Measurements from ENCODE around the gene CPSF6.

CPSF6 gene

GRCh38 chr12:69214169-69214568 lies 25.2 kb upstream of the CPSF6 start:
- H3K36me3 ChIP-seq (ENCODE audit: insufficient read depth, insufficient read length, low read length) = no peaks in the 10 kb centered on the region
- no peaks in the 10 kb centered on the region for H3K9me3 ChIP-seq (ENCODE audit: insufficient read depth, low read length)
- DNase-seq (ENCODE audit: low read depth, low spot score) = no peak
- no peak overlapping the region for H3K4me3 ChIP-seq (ENCODE audit: insufficient read length, low read depth)
- H3K4me1 ChIP-seq (ENCODE audit: insufficient read depth, insufficient read length) = no peaks in the 10 kb centered on the region
- TF ChIP-seq SUZ12 (IDR thresholded peaks at IDR 0.05; ENCODE audit: extremely low read depth, insufficient read depth, insufficient read length) (no peak), ZNF274 (IDR thresholded peaks at IDR 0.05; ENCODE audit: low read depth, low read length) (no peak), YY1 (IDR thresholded peaks at IDR 0.05; ENCODE audit: insufficient read depth, insufficient read length) (no peak)
- H3K9ac ChIP-seq (ENCODE audit: insufficient read length, low read depth) = no peak overlapping the region
- no peaks in the 10 kb centered on the region for H3K27me3 ChIP-seq (ENCODE audit: insufficient read depth, insufficient read length)

GRCh38 chr12:69225251-69225910 lies 14.0 kb upstream of the CPSF6 start:
- no peaks in the 10 kb centered on the region for H3K9me3 ChIP-seq (ENCODE audit: insufficient read depth, low read length)
- no peak overlapping the region for H3K4me3 ChIP-seq (ENCODE audit: insufficient read length, low read depth)
- no peak overlapping the region for H3K9ac ChIP-seq (ENCODE audit: insufficient read length, low read depth)
- DNase-seq (ENCODE audit: low read depth, low spot score) = no peak
- no peaks in the 10 kb centered on the region for H3K27me3 ChIP-seq (ENCODE audit: insufficient read depth, insufficient read length)
- TF ChIP-seq YY1 (IDR thresholded peaks at IDR 0.05; ENCODE audit: insufficient read depth, insufficient read length) (no peak), SUZ12 (IDR thresholded peaks at IDR 0.05; ENCODE audit: extremely low read depth, insufficient read depth, insufficient read length) (no peak), ZNF274 (IDR thresholded peaks at IDR 0.05; ENCODE audit: low read depth, low read length) (no peak)
- no peaks in the 10 kb centered on the region for H3K4me1 ChIP-seq (ENCODE audit: insufficient read depth, insufficient read length)
- H3K36me3 ChIP-seq (ENCODE audit: insufficient read depth, insufficient read length, low read length) = no peaks in the 10 kb centered on the region

- no peak overlapping the region for H3K9ac ChIP-seq (ENCODE audit: insufficient read length, low read depth)
- no peaks in the 10 kb centered on the region for H3K36me3 ChIP-seq (ENCODE audit: insufficient read depth, insufficient read length, low read length)
- no peaks in the 10 kb centered on the region for H3K27me3 ChIP-seq (ENCODE audit: insufficient read depth, insufficient read length)
- no peak overlapping the region for H3K4me3 ChIP-seq (ENCODE audit: insufficient read length, low read depth)
- TF ChIP-seq YY1 (IDR thresholded peaks at IDR 0.05; ENCODE audit: insufficient read depth, insufficient read length) (no peak), ZNF274 (IDR thresholded peaks at IDR 0.05; ENCODE audit: low read depth, low read length) (no peak), SUZ12 (IDR thresholded peaks at IDR 0.05; ENCODE audit: extremely low read depth, insufficient read depth, insufficient read length) (no peak)
- DNase-seq (ENCODE audit: low read depth, low spot score) = no peak
- no peaks in the 10 kb centered on the region for H3K4me1 ChIP-seq (ENCODE audit: insufficient read depth, insufficient read length)
- peaks cover 28% of the 10 kb centered on the region for H3K9me3 ChIP-seq (ENCODE audit: insufficient read depth, low read length)
Observed at GRCh38 chr12:69231479-69231878, 7.9 kb upstream of the CPSF6 start.

- Histone ChIP-seq H3K4me3 (ENCODE audit: insufficient read length, low read depth) (peak overlapping the region; percentile 36), H3K9ac (ENCODE audit: insufficient read length, low read depth) (peak overlapping the region; percentile 45), H3K36me3 (ENCODE audit: insufficient read depth, insufficient read length, low read length) (peaks cover 13% of the 10 kb centered on the region), H3K9me3 (ENCODE audit: insufficient read depth, low read length) (no peaks in the 10 kb centered on the region), H3K27me3 (ENCODE audit: insufficient read depth, insufficient read length) (no peaks in the 10 kb centered on the region), H3K4me1 (ENCODE audit: insufficient read depth, insufficient read length) (no peaks in the 10 kb centered on the region)
- no peak for DNase-seq (ENCODE audit: low read depth, low spot score)
- TF ChIP-seq YY1 (IDR thresholded peaks at IDR 0.05; ENCODE audit: insufficient read depth, insufficient read length) (no peak), SUZ12 (IDR thresholded peaks at IDR 0.05; ENCODE audit: extremely low read depth, insufficient read depth, insufficient read length) (no peak), ZNF274 (IDR thresholded peaks at IDR 0.05; ENCODE audit: low read depth, low read length) (no peak)
Observed at GRCh38 chr12:69238589-69239351, 599 bp upstream of the CPSF6 start.

GRCh38 chr12:69239922-69240630 lies 707 bp downstream of the CPSF6 start:
- Histone ChIP-seq H3K9me3 (ENCODE audit: insufficient read depth, low read length) (no peaks in the 10 kb centered on the region), H3K36me3 (ENCODE audit: insufficient read depth, insufficient read length, low read length) (peaks cover 19% of the 10 kb centered on the region), H3K9ac (ENCODE audit: insufficient read length, low read depth) (peak overlapping the region; percentile 95), H3K4me1 (ENCODE audit: insufficient read depth, insufficient read length) (no peaks in the 10 kb centered on the region), H3K27me3 (ENCODE audit: insufficient read depth, insufficient read length) (no peaks in the 10 kb centered on the region), H3K4me3 (ENCODE audit: insufficient read length, low read depth) (peak overlapping the region; percentile 84)
- DNase-seq (ENCODE audit: low read depth, low spot score) = peak; percentile 65
- no peak for TF ChIP-seq SUZ12 (IDR thresholded peaks at IDR 0.05; ENCODE audit: extremely low read depth, insufficient read depth, insufficient read length)
- no peak for TF ChIP-seq ZNF274 (IDR thresholded peaks at IDR 0.05; ENCODE audit: low read depth, low read length)
- TF ChIP-seq YY1 (IDR thresholded peaks at IDR 0.05; ENCODE audit: insufficient read depth, insufficient read length) = no peak

GRCh38 chr12:69240631-69240995 lies 1.2 kb downstream of the CPSF6 start:
- Histone ChIP-seq H3K4me1 (ENCODE audit: insufficient read depth, insufficient read length) (no peaks in the 10 kb centered on the region), H3K4me3 (ENCODE audit: insufficient read length, low read depth) (peak overlapping the region; percentile 84), H3K9ac (ENCODE audit: insufficient read length, low read depth) (peak overlapping the region; percentile 95), H3K9me3 (ENCODE audit: insufficient read depth, low read length) (no peaks in the 10 kb centered on the region), H3K36me3 (ENCODE audit: insufficient read depth, insufficient read length, low read length) (peaks cover 19% of the 10 kb centered on the region), H3K27me3 (ENCODE audit: insufficient read depth, insufficient read length) (no peaks in the 10 kb centered on the region)
- TF ChIP-seq SUZ12 (IDR thresholded peaks at IDR 0.05; ENCODE audit: extremely low read depth, insufficient read depth, insufficient read length) = no peak
- no peak for TF ChIP-seq YY1 (IDR thresholded peaks at IDR 0.05; ENCODE audit: insufficient read depth, insufficient read length)
- TF ChIP-seq ZNF274 (IDR thresholded peaks at IDR 0.05; ENCODE audit: low read depth, low read length) = no peak
- DNase-seq (ENCODE audit: low read depth, low spot score) = no peak

Measured in NT2/D1 (cell line).